Limb (tissue), 2 donors: ENCODE results near the gene ZDHHC4.

Experiments used
- DNase-seq, 2 donors: peaks; one replicate each; pipeline ENCODE4 v3.0.0-alpha.2; 2016; ENCODE audit errors: extremely low spot score in 2 of 2

Gene ZDHHC4

DNA sequence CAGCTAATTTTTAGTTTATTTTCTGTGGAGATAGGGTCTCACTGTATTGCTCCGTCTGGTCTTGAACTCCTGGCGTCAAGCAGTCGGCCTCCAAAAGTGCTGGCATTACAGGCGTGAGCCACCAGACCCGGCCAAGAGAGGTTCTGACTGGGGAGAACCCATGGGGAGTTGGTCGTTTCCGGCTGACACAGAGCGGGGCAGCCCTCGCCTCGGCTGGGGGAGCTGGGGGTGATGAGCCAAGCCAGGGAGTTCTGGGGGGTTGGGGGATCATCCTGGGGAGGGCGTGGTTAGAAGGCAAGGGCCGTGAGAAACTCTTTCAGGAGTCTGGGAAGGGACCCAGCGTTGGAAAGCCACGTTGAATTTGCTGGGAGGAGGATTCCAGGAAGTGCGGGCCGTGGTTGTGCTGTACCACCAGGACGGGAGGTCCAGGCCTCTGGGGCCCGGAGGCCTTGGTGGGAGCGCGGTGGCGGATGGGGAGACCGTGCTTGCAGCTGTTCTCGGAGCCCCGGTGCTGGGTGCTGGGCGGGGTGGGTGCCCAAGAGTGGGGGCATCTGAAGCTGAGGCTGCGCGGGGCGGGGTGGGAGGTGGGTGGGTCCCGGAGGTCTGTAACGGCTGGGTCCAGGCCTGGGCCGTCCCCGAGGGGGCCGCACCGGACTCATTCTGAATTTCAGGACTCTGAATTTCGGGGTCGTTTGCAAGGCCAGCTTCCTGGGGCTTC is 29.8 kb downstream of the ZDHHC4 start:
- no peak for DNase-seq

- no peak for DNase-seq
Observed at GRCh38 chr7:6607651-6608051, 30.4 kb downstream of the ZDHHC4 start.

- DNase-seq, result no peak
Observed at GRCh38 chr7:6608081-6608480, 30.8 kb downstream of the ZDHHC4 start.

DNA sequence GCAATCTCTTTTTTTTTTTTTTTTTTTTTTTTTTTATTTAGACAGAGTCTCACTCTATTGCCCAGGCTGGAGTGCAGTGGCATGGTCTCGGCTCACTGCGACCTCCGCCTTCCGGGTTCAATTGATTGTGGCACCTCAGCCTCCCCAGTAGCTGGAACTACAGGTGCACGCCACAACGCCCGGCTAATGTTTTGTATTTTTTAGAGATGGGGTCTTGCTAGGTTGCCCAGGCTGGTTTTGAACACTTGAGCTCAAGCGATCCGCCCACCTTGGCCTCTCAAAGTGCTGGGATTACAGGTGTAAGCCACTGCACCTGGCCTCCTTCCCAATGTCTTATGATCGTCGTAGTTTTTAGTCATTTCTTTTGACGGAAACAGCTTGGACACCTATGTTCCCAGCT is 31.5 kb downstream of the ZDHHC4 start:
- no peak for DNase-seq

DNA sequence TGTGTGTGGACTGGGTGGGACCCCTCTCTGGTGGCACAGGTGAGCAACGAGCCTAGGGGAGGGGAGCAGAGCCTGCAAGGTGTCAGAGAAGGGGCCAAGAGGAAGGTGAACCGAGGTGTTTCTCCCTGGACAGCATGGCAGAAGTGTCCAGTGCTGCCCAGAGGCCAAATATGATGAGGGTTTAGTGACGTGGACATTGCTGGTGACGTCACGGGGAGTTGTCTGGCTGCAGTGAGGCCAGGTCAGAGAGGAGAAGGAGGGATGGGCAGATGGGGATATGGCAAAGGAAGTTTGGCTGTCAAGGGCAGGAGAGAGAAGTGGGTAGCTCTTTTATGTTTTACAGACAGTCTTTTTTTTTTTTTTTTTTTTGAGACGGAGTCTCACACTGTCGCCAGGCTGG is 35.6 kb downstream of the ZDHHC4 start:
- DNase-seq, result no peak

- DNase-seq, result no peak
Observed at GRCh38 chr7:6613706-6614105, 36.5 kb downstream of the ZDHHC4 start.

DNA sequence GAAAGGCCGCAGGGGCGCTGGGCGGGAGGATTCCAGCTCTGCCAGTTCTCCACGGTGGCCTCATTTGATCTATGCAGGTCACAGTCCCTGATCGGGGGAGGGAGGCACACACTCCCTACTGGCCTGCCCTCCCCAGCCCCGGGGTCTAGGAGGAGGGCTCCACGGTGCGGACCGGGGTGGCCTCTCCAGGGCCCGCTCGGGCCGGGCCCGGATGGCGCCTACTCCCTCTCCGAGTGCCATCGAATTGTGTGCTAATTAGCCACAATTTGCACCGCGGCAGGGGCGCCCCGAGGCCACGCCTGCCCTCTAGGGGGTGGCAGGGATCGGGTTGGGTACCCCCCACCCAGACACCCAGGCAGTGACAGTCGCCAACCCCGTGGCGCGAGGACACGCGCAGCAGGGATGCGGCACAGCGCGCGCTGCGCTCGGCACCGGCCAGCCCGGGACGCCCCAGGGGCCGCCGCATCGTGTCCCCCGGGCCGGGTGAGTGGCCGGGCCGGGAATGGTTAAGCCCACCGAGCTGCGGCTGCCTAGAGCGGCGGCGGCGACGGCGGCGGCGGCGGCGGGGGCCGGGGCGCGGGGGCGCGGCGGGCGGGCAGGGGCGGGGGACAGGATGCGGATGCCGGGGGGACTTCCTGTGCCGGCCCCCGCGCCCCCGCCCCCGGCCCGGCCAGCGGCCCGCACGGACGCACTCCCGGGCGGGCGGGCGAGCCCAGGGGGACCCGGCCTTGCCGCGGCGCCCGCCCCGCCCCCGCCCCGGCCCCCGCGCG is 37.9 kb downstream of the ZDHHC4 start, which contains the start of gene ZNF853:
ZNF853 (plus strand) TSS at position 658 of the 770 bp plus-strand sequence. CDS start 565 bp downstream, outside the sequence.
- peak in 1 of 2 donors; percentile 75 for DNase-seq

DNA sequence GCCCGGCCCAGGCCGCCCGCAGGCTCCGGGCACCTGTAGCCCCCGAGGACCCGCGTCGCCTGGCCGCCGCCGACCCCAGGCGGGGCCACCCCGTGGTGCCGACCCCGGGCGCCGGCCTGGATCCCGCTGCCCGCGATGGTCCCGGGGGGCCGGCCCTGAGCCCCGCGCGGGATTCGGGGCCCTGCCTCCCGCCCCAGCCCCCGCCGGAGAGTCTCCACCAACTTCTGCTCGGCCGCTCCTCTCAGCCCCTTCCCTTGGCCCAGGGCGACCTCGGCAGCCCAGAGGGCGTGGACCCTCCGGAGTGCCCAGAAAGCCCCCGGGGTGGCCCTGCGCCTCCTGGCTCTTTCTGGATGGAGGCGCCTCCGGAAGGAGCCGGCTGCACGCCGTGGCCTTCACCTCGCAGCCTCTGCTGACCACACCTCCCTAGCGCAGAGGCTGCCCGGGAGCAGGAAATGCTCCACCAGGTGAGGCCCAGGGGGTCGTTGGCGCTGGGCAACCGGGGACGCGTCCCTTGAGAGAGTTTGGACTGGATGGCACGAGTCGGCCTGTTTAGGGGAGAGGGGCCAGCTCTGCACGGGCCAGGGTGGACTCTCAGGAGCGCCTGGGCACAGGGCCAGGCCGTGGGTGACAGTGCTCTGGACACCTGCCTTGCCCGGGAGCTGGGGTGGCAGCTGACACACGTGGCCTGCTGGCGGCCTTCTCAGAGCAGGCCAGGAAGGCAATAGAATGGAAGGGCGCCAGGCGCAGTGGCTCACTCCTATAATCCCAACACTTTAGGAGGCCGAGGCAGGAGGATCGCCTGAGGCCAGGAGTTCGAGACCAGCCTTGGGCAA is 38.7 kb downstream of the ZDHHC4 start:
- DNase-seq, result peak in 1 of 2 donors; percentile 49

DNA sequence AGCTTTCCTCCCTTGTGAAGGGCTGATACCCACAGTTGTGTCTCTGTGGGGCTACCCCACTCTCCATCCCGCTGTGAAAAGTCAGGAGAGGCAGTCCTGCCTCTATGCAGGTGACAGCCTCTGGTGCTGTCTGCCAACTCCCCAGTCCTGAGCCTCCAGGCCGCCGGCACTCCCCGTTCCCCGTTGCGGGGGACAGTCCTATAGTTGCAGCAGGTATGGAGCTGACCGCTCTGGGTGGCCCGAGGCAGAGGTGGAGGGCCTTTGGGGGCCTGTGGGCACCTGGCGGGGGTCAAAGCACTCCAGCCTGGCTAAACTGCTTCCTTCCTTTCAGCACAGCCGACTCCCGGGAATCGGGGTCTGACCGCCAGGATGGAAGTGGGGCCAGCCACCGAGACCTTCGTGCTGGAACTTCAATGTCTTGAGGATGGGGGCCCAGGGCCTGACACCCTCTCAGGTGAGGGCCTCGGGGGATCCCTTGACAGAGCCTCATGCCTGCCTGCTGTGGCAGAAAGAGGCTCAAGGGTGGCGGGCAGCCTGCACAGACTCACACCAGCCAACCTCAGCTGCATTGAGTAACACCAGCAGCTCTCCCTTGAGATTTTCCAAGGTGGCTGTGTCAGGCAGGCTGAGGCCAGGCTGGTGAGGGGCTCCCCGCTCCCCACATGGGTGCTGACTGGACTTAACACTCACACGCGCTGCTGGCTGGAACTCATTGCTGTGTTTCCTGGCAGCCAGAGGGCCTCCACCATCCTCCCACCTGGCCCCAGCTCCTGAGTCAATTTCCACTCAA is 39.8 kb downstream of the ZDHHC4 start:
- no peak for DNase-seq

- DNase-seq, result no peak
Observed at GRCh38 chr7:6618621-6619020, 41.4 kb downstream of the ZDHHC4 start.

DNA sequence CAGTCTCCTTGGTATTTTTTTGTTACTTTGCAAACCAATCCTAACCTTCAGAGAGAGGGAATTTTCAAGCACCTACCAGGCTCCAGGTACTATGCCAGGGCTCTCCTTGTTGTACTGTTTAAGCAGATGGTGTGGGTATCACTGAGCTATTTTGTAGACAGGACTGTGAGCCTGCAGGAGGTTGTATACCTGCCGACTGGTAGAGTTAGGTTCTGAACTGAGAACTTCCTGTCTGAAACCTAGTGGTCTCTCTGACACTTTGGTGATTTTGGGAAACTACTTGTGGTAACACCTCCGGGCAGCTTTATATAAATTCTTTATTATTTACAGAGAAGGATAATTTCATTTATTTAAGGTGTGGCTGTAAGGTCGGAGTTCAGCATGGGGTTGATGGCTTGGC is 42.7 kb downstream of the ZDHHC4 start:
- DNase-seq, result no peak

- no peak for DNase-seq
Observed at GRCh38 chr7:6621195-6622133, 44.2 kb downstream of the ZDHHC4 start.

- DNase-seq, result no peak
Observed at GRCh38 chr7:6622134-6622710, 45.0 kb downstream of the ZDHHC4 start.

DNA sequence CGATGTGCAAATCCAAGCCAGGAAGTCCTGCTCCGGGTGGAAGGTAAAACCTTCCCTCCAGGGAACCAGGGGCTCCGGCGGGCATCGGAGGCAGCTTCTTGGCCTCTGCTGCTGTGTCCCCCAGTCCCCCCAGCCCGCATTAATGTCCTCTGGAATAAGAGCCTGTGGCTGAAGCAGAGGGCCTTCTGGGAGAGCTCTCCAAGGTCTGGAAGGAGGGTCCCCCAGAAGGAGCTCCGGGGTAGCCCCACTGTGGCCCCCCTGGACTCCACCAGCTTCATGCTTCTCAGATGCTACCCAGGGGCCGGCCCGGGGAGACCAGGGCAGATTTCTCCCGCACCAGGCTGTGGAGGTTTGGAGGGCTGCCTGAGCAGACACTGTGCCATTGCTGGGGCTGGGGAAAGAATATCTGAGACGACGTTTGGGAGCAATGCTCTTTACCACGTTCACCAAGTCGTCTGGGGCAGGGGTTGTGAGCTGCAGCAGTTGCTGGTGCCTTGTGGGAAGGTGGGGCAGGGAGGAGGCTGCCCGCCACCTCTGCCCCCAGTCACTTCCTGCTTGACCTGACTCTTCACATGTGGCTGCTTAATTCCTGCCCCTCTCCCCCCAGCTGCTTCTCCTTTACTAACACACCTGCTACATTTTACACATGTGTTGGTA is 46.5 kb downstream of the ZDHHC4 start:
- DNase-seq, result no peak

DNA sequence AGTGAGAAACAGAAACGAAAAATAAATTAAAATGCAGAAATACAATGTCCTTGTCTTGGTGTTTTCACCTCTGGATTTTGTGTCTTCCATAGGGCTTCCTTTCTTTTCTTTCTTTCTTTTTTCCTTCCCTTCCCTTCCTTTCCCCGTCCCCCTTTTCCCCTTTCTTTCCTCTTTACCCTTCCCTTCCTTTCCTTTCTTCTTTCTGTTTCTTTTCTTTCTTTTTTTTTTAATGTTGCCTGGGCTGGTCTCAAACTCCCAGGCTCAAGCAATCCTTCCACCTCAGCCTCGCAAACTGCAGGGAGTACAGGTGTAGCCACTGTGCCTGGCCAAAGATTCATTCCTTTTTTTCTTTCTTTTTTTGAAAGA is 47.0 kb downstream of the ZDHHC4 start:
- no peak for DNase-seq

GRCh38 chr7:6628045-6628444 is 50.8 kb downstream of the ZDHHC4 start:
- DNase-seq, result no peak

GRCh38 chr7:6630007-6630849 is 53.0 kb downstream of the ZDHHC4 start:
- DNase-seq, result no peak

DNA sequence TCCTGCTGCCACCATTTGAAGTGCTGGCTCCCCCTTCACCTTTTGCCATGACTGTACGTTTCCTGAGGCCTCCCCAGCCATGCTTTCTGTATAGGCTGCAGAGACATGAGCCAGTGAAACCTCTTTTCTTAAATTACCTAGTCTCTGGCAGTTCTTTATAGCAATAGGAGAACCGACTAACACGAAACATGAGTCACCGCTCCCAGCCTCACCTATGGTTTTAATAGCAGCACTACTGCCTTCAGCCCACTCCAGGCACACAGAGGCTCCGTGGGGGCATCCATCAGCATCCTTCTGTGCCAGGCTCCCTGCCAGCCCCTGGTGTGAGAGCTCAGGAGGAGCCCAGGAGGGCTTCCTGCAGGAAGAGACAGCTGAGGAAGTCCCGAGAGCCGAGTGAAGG is 54.4 kb downstream of the ZDHHC4 start:
- DNase-seq, result no peak
